SK-N-SH (cell line): ENCODE data around the gene CDC25A.

Experiments
- CHD2 ChIP-seq: fragments of 150-350 bp; IDR thresholded peaks from 2 replicates; pipeline ENCODE4 v1.6.1; 2018; ENCODE audit warnings: low read length; ENCODE audit not compliant: partially characterized antibody
- CTCF ChIP-seq: fragments of 200-600 bp; sonication (generic); IDR thresholded peaks from 2 replicates; pipeline ENCODE4 v1.6.1; 2017; ENCODE audit warnings: antibody characterized with exemption, mild to moderate bottlenecking, moderate library complexity
- ELF1 ChIP-seq: IDR thresholded peaks from 2 replicates; pipeline ENCODE4 v1.4.0; 2012
- EP300 ChIP-seq, 2 experiments: IDR thresholded peaks; 2 replicates each; pipeline versions ENCODE4 v1.4.0 to v1.6.1; 2012; ENCODE audit warnings: borderline replicate concordance in 1 of 2, low read depth in 1 of 2, low read length in 1 of 2
- IRF3 ChIP-seq: fragments of 150-350 bp; IDR thresholded peaks from 2 replicates; pipeline ENCODE4 v1.6.1; 2016; ENCODE audit warnings: mild to moderate bottlenecking, low read depth, low read length
- MAX ChIP-seq: IDR thresholded peaks from 2 replicates; pipeline ENCODE4 v1.4.0; 2012; ENCODE audit warnings: low read depth
- POLR2AphosphoS5 ChIP-seq: IDR thresholded peaks from 2 replicates; pipeline ENCODE4 v1.6.1; 2012; ENCODE audit warnings: low read depth, low read length
- REST ChIP-seq: IDR thresholded peaks from 2 replicates; pipeline ENCODE4 v1.6.1; 2012; ENCODE audit warnings: mild to moderate bottlenecking, low read depth, low read length, moderate library complexity
- SIN3A ChIP-seq: IDR thresholded peaks from 2 replicates; pipeline ENCODE4 v1.6.1; 2012; ENCODE audit warnings: low read depth, mild to moderate bottlenecking, low read length, moderate library complexity, borderline replicate concordance
- TAF1 ChIP-seq: IDR thresholded peaks from 2 replicates; pipeline ENCODE4 v1.6.1; 2012; ENCODE audit warnings: low read depth, mild to moderate bottlenecking, low read length, moderate library complexity, borderline replicate concordance
- TCF12 ChIP-seq: IDR thresholded peaks from 2 replicates; pipeline ENCODE4 v1.4.0; 2012
- USF1 ChIP-seq: IDR thresholded peaks from 2 replicates; pipeline ENCODE4 v1.4.0; 2012; ENCODE audit warnings: low read depth, borderline replicate concordance
- YY1 ChIP-seq: IDR thresholded peaks from 2 replicates; pipeline ENCODE4 v1.4.0; 2012; ENCODE audit warnings: low read depth, mild to moderate bottlenecking

GRCh38 chr3:48180531-48181253 is 7.5 kb downstream of the CDC25A start:
- no peak for TF ChIP-seq YY1
- no peak for TF ChIP-seq CHD2
- TF ChIP-seq POLR2AphosphoS5: no peak
- no peak for TF ChIP-seq CTCF
- no peak for TF ChIP-seq SIN3A
- no peak for TF ChIP-seq IRF3
- no peak for TF ChIP-seq TCF12
- no peak for TF ChIP-seq REST
- TF ChIP-seq ELF1: no peak
- TF ChIP-seq TAF1: no peak
- no peak for TF ChIP-seq EP300 (IDR thresholded peaks at IDR 0.05; ENCODE audit: borderline replicate concordance in 1 of 2, low read depth in 1 of 2, low read length in 1 of 2)
- TF ChIP-seq USF1: no peak
- TF ChIP-seq MAX: no peak
